H9 (cell line): ENCODE data around the gene RANBP17. TPM values are rescaled to one million over a fixed set of nuclear protein-coding genes. Genes with fewer than 3 reads are reported as not detected.

ENCODE experiments used
- DNase-seq: peaks from one replicate; pipeline ENCODE4 v3.0.0-alpha.2; 2017
- H2AFZ ChIP-seq: one replicate; pipeline ENCODE4 v1.6.1; 2013; ENCODE audit warnings: mild to moderate bottlenecking, low read length, control low read depth, moderate library complexity
- H2AK5ac ChIP-seq: 2 replicates; pipeline ENCODE4 v1.6.1; 2013; ENCODE audit warnings: low read length, control low read depth, mixed read lengths; ENCODE audit not compliant: insufficient read length
- H2BK120ac ChIP-seq: one replicate; pipeline ENCODE4 v1.6.1; 2013; ENCODE audit warnings: low read depth, mild to moderate bottlenecking, low read length, control low read depth, inconsistent platforms; ENCODE audit not compliant: poor library complexity, severe bottlenecking
- H2BK12ac ChIP-seq: 2 replicates; pipeline ENCODE4 v1.6.1; 2013; ENCODE audit warnings: low read length, control low read depth, mixed read lengths, low read depth; ENCODE audit not compliant: insufficient read length
- H2BK15ac ChIP-seq: 2 replicates; pipeline ENCODE4 v1.6.1; 2013; ENCODE audit warnings: low read depth, low read length, control low read depth
- H2BK20ac ChIP-seq: one replicate; pipeline ENCODE4 v1.6.1; 2013; ENCODE audit warnings: low read depth, mild to moderate bottlenecking, low read length, control low read depth, inconsistent platforms; ENCODE audit not compliant: poor library complexity, severe bottlenecking
- H2BK5ac ChIP-seq: 2 replicates; pipeline ENCODE4 v1.6.1; 2013; ENCODE audit warnings: low read length, control low read depth, mixed read lengths; ENCODE audit not compliant: insufficient read length
- H3K14ac ChIP-seq: 2 replicates; pipeline ENCODE4 v1.6.1; 2013; ENCODE audit warnings: low read length, control low read depth; ENCODE audit not compliant: insufficient read depth
- H3K18ac ChIP-seq: 2 replicates; pipeline ENCODE4 v1.6.1; 2013; ENCODE audit warnings: low read depth, mild to moderate bottlenecking, mixed read lengths, low read length, control low read depth; ENCODE audit not compliant: insufficient read length
- H3K23ac ChIP-seq: 2 replicates; pipeline ENCODE4 v1.6.1; 2013; ENCODE audit warnings: low read length, control low read depth, mixed read lengths, low read depth; ENCODE audit not compliant: insufficient read length
- H3K23me2 ChIP-seq: 2 replicates; pipeline ENCODE4 v1.6.1; 2013; ENCODE audit warnings: low read depth, mild to moderate bottlenecking, mixed read lengths, low read length, control low read depth; ENCODE audit not compliant: insufficient read length, poor library complexity, severe bottlenecking
- H3K27ac ChIP-seq: 2 replicates; pipeline ENCODE4 v1.5.1; 2013; ENCODE audit warnings: low read length, control low read depth, mixed read lengths, low read depth; ENCODE audit not compliant: insufficient read length
- H3K27me3 ChIP-seq: 2 replicates; pipeline ENCODE4 v1.6.1; 2013; ENCODE audit warnings: low read length, control low read depth, inconsistent platforms; ENCODE audit not compliant: insufficient read depth
- H3K4ac ChIP-seq: 2 replicates; pipeline ENCODE4 v1.6.1; 2013; ENCODE audit warnings: low read depth, mild to moderate bottlenecking, control low read depth, inconsistent platforms, low read length, moderate library complexity
- H3K4me1 ChIP-seq: 2 replicates; pipeline ENCODE4 v1.6.1; 2013; ENCODE audit warnings: low read length, control low read depth, inconsistent platforms; ENCODE audit not compliant: insufficient read depth
- H3K4me2 ChIP-seq: 2 replicates; pipeline ENCODE4 v1.6.1; 2013; ENCODE audit warnings: low read length, control low read depth, mixed read lengths; ENCODE audit not compliant: insufficient read length, insufficient read depth
- H3K56ac ChIP-seq: 2 replicates; pipeline ENCODE4 v1.6.1; 2013; ENCODE audit warnings: low read depth, mild to moderate bottlenecking, mixed read lengths, low read length, control low read depth; ENCODE audit not compliant: insufficient read length
- H3K79me1 ChIP-seq: 2 replicates; pipeline ENCODE4 v1.6.1; 2013; ENCODE audit warnings: low read depth, mild to moderate bottlenecking, moderate library complexity, low read length, control low read depth, inconsistent platforms; ENCODE audit not compliant: insufficient read depth, poor library complexity, severe bottlenecking
- H3K79me2 ChIP-seq: 2 replicates; pipeline ENCODE4 v1.6.1; 2013; ENCODE audit warnings: low read length, control low read depth, inconsistent platforms; ENCODE audit not compliant: insufficient read depth
- H3K9ac ChIP-seq: 2 replicates; pipeline ENCODE4 v1.6.1; 2013; ENCODE audit warnings: low read length, control low read depth, mixed read lengths; ENCODE audit not compliant: insufficient read length; ENCODE audit errors: extremely low read depth
- H3K9me3 ChIP-seq: one replicate; pipeline ENCODE4 v1.6.1; 2013; ENCODE audit warnings: low read depth, low read length, inconsistent platforms; ENCODE audit not compliant: control insufficient read depth
- H3T11ph ChIP-seq: one replicate; pipeline ENCODE4 v1.6.1; 2013; ENCODE audit warnings: mild to moderate bottlenecking, low read length, control low read depth, inconsistent platforms
- H4K20me1 ChIP-seq: one replicate; pipeline ENCODE4 v1.6.1; 2013; ENCODE audit not compliant: control insufficient read depth, insufficient read length, insufficient read depth
- H4K5ac ChIP-seq: 2 replicates; pipeline ENCODE4 v1.6.1; 2013; ENCODE audit warnings: low read depth, mild to moderate bottlenecking, mixed read lengths, low read length, control low read depth; ENCODE audit not compliant: insufficient read length
- H4K8ac ChIP-seq: replicated peaks from 2 replicates; pipeline ENCODE4 v1.6.1; 2013; ENCODE audit warnings: low read length, control low read depth, mixed read lengths, low read depth; ENCODE audit not compliant: insufficient read length
- H4K91ac ChIP-seq: 2 replicates; pipeline ENCODE4 v1.6.1; 2013; ENCODE audit warnings: low read depth, mild to moderate bottlenecking, moderate library complexity, mixed read lengths, low read length, control low read depth; ENCODE audit not compliant: insufficient read length
- H3K27ac Mint-ChIP-seq, 3 experiments: 2 replicates in 2 of 3; 3 replicates in 1 of 3; pipeline ENCODE4 v1.8.0; 2020 to 2021; ENCODE audit warnings: mixed read lengths in 3 of 3, mild to moderate bottlenecking in 1 of 3, moderate library complexity in 1 of 3
- H3K27me3 Mint-ChIP-seq: 2 replicates; pipeline ENCODE4 v1.8.0; 2021; ENCODE audit warnings: low read depth, mild to moderate bottlenecking, moderate library complexity, mixed read lengths
- H3K36me3 Mint-ChIP-seq, 3 experiments: 2 replicates in 2 of 3; 3 replicates in 1 of 3; pipeline ENCODE4 v1.8.0; 2020 to 2021; ENCODE audit warnings: low read depth in 3 of 3, mixed read lengths in 3 of 3; ENCODE audit not compliant: insufficient read depth in 1 of 3
- H3K4me1 Mint-ChIP-seq, 2 experiments: 2 replicates each; pipeline ENCODE4 v1.8.0; 2020; ENCODE audit warnings: mixed read lengths in 2 of 2
- H3K4me3 Mint-ChIP-seq, 2 experiments: 2 replicates in 1 of 2; 3 replicates in 1 of 2; pipeline ENCODE4 v1.8.0; 2020 to 2021; ENCODE audit warnings: mild to moderate bottlenecking in 2 of 2, mixed read lengths in 2 of 2, moderate library complexity in 1 of 2
- H3K9me3 Mint-ChIP-seq, 2 experiments: 2 replicates in 1 of 2; 3 replicates in 1 of 2; pipeline ENCODE4 v1.8.0; 2020; ENCODE audit warnings: mild to moderate bottlenecking in 2 of 2, mixed read lengths in 2 of 2, moderate library complexity in 1 of 2
- WGBS: extraction: QIAGEN DNeasy Blood & Tissue Kit; methylation state at CpG from one replicate; pipeline ENCODE4 v1.1.7; 2013; ENCODE audit warnings: missing lambda C conversion rate, low lambda C conversion rate, mixed read lengths; ENCODE audit not compliant: insufficient read length; ENCODE audit errors: extremely low coverage; 5-methylcytosine and 5-hydroxymethylcytosine counted together
- total RNA-seq: library from RNA; stranded (reverse); gene quantifications from 2 replicates; pipeline ENCODE4 v1.2.1, GENCODE V29; 2021
- TF ChIP-seq, protein P1 (sequence below): fragments of 200-600 bp; sonication (generic); conservative IDR thresholded peaks from 3 replicates; pipeline ENCODE4 v1.8.0; 2021; ENCODE audit warnings: antibody characterized with exemption, mild to moderate bottlenecking

Gene RANBP17
- total RNA-seq, 1 experiment from 2014 or later = 16.5 TPM

DNA sequence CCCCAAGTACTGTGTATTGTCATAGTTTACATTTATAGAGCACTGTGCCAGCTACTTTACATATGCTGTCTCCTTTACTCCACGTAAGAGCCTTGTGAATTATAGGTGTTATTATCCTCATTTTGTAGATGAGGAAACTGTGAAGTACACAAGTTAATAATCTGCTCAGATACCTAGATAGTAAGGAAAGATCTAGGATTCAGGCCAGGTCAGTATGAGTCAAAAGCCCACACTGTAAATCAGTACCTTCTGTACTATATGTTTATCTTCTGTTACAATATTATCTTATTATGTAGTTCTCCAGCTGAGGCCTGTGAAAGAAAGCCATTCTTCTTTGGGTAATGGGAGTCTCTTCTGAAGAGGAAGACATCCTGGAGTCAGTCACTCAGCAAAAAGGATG, 374.8 kb downstream of the RANBP17 start:
- H2BK5ac ChIP-seq = no peak overlapping the region
- H2AK5ac ChIP-seq = no peak overlapping the region
- H3K56ac ChIP-seq = no peak overlapping the region
- H4K8ac ChIP-seq = no peak overlapping the region
- TF ChIP-seq, protein P1, sequence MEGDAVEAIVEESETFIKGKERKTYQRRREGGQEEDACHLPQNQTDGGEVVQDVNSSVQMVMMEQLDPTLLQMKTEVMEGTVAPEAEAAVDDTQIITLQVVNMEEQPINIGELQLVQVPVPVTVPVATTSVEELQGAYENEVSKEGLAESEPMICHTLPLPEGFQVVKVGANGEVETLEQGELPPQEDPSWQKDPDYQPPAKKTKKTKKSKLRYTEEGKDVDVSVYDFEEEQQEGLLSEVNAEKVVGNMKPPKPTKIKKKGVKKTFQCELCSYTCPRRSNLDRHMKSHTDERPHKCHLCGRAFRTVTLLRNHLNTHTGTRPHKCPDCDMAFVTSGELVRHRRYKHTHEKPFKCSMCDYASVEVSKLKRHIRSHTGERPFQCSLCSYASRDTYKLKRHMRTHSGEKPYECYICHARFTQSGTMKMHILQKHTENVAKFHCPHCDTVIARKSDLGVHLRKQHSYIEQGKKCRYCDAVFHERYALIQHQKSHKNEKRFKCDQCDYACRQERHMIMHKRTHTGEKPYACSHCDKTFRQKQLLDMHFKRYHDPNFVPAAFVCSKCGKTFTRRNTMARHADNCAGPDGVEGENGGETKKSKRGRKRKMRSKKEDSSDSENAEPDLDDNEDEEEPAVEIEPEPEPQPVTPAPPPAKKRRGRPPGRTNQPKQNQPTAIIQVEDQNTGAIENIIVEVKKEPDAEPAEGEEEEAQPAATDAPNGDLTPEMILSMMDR = no peak
- H3K4me1 ChIP-seq = no peaks in the 10 kb centered on the region
- H2AFZ ChIP-seq = no peak overlapping the region
- DNase-seq = no peak
- H3K14ac ChIP-seq = no peak overlapping the region
- H3K9me3 ChIP-seq = no peaks in the 10 kb centered on the region
- H3K18ac ChIP-seq = no peak overlapping the region
- Mint-ChIP-seq H3K27ac (no peak overlapping the region), H3K4me1 (no peaks in the 10 kb centered on the region), H3K9me3 (no peaks in the 10 kb centered on the region), H3K4me3 (no peak overlapping the region), H3K36me3 (no peaks in the 10 kb centered on the region), H3K27me3 (no peaks in the 10 kb centered on the region)
- H2BK20ac ChIP-seq = no peak overlapping the region
- H3K79me2 ChIP-seq = no peaks in the 10 kb centered on the region
- H4K5ac ChIP-seq = no peak overlapping the region
- H3T11ph ChIP-seq = no peak overlapping the region
- no peak overlapping the region for H3K4ac ChIP-seq
- WGBS = no CpG with 5 or more reads among the region's 1 CpG
- H3K9ac ChIP-seq = no peak overlapping the region
- H3K23me2 ChIP-seq = no peaks in the 10 kb centered on the region
- H2BK120ac ChIP-seq = no peak overlapping the region
- H3K23ac ChIP-seq = no peak overlapping the region
- H3K27me3 ChIP-seq = no peaks in the 10 kb centered on the region
- no peak overlapping the region for H2BK12ac ChIP-seq
- H3K27ac ChIP-seq = no peak overlapping the region
- H3K4me2 ChIP-seq = no peak overlapping the region
- no peaks in the 10 kb centered on the region for H3K79me1 ChIP-seq
- H2BK15ac ChIP-seq = no peak overlapping the region
- H4K20me1 ChIP-seq = no peaks in the 10 kb centered on the region
- H4K91ac ChIP-seq = no peak overlapping the region
